GM23338 (cell line): ENCODE measurements around the gene WARS2. TPM values are rescaled to one million over a fixed set of nuclear protein-coding genes. Genes with fewer than 3 reads are reported as not detected.

ENCODE experiments used
- ATAC-seq: fragments of 200-7000 bp; cut with Tn5 transposase; 3 replicates; pipeline ENCODE4 v1.9.1; 2020
- DNase-seq: peaks from one replicate; pipeline ENCODE4 v3.0.0-alpha.2; 2015; ENCODE audit warnings: low spot score
- H2AFZ ChIP-seq: fragments of 200-600 bp; sonication (generic); 2 replicates; pipeline ENCODE4 v1.8.0; 2016; ENCODE audit warnings: antibody characterized with exemption, mild to moderate bottlenecking, moderate library complexity
- H3F3A ChIP-seq: fragments of 200-600 bp; sonication (generic); replicated peaks from 2 replicates; pipeline ENCODE4 v1.8.0; 2017; ENCODE audit warnings: antibody characterized with exemption, mixed run types, low read depth
- H3K27ac ChIP-seq: fragments of 200-600 bp; sonication (generic); 2 replicates; pipeline ENCODE4 v1.6.1; 2016; ENCODE audit warnings: low read depth
- H3K27me3 ChIP-seq: fragments of 200-600 bp; sonication (generic); 2 replicates; pipeline ENCODE4 v1.8.0; 2016; ENCODE audit warnings: mild to moderate bottlenecking, mixed run types, moderate library complexity; ENCODE audit not compliant: insufficient read depth
- H3K36me3 ChIP-seq: fragments of 200-600 bp; sonication (generic); 2 replicates; pipeline ENCODE4 v1.8.0; 2016; ENCODE audit warnings: mild to moderate bottlenecking; ENCODE audit not compliant: insufficient read depth
- H3K4me1 ChIP-seq: fragments of 200-600 bp; sonication (generic); 2 replicates; pipeline ENCODE4 v1.8.0; 2016; ENCODE audit warnings: mild to moderate bottlenecking, moderate library complexity; ENCODE audit not compliant: insufficient read depth
- H3K4me2 ChIP-seq: fragments of 200-600 bp; sonication (generic); 2 replicates; pipeline ENCODE4 v1.7.1; 2017; ENCODE audit warnings: mixed run types
- H3K4me3 ChIP-seq: fragments of 200-600 bp; sonication (generic); 2 replicates; pipeline ENCODE4 v1.6.1; 2016; ENCODE audit warnings: mixed run types
- H3K79me2 ChIP-seq: fragments of 200-600 bp; sonication (generic); replicated peaks from 2 replicates; pipeline ENCODE4 v1.8.0; 2017; ENCODE audit warnings: mild to moderate bottlenecking; ENCODE audit not compliant: insufficient read depth
- H3K9me2 ChIP-seq: fragments of 200-600 bp; sonication (generic); 2 replicates; pipeline ENCODE4 v1.8.0; 2017; ENCODE audit not compliant: insufficient read depth
- H4K20me1 ChIP-seq: fragments of 200-600 bp; sonication (generic); replicated peaks from 2 replicates; pipeline ENCODE4 v1.8.0; 2017; ENCODE audit warnings: mild to moderate bottlenecking; ENCODE audit not compliant: insufficient read depth
- H3K27ac Mint-ChIP-seq: 2 replicates; pipeline ENCODE4 v1.8.0; 2020; ENCODE audit warnings: inconsistent platforms, mild to moderate bottlenecking, moderate library complexity, mixed read lengths
- H3K27me3 Mint-ChIP-seq: 3 replicates; pipeline ENCODE4 v1.8.0; 2022; ENCODE audit warnings: low read depth, mild to moderate bottlenecking, moderate library complexity, mixed read lengths, inconsistent platforms; ENCODE audit not compliant: insufficient read depth, poor library complexity
- H3K36me3 Mint-ChIP-seq: 3 replicates; pipeline ENCODE4 v1.8.0; 2021; ENCODE audit warnings: low read depth, mild to moderate bottlenecking, inconsistent platforms, moderate library complexity, mixed read lengths
- H3K4me1 Mint-ChIP-seq: 3 replicates; pipeline ENCODE4 v1.8.0; 2020; ENCODE audit warnings: mild to moderate bottlenecking, inconsistent platforms, mixed read lengths
- H3K4me3 Mint-ChIP-seq: 3 replicates; pipeline ENCODE4 v1.8.0; 2021; ENCODE audit warnings: moderate library complexity, mild to moderate bottlenecking, inconsistent platforms, mixed read lengths
- H3K9me3 Mint-ChIP-seq: 3 replicates; pipeline ENCODE4 v1.8.0; 2020; ENCODE audit warnings: moderate library complexity, mild to moderate bottlenecking, inconsistent platforms, mixed read lengths
- CREB1 ChIP-seq: fragments of 250-450 bp; sonication (Bioruptor Pico); IDR thresholded peaks from 2 replicates; pipeline ENCODE4 v1.5.0; 2020; ENCODE audit warnings: low read depth, mild to moderate bottlenecking, moderate library complexity
- CTCF ChIP-seq, 2 experiments: fragments of 200-600 bp in 1 of 2; sonication (generic) in 1 of 2; conservative IDR thresholded peaks; 2 replicates each; pipeline versions ENCODE4 v1.5.1 to v1.6.1; 2016 to 2017; ENCODE audit warnings: antibody characterized with exemption in 2 of 2, low read depth in 2 of 2, mild to moderate bottlenecking in 2 of 2, moderate library complexity in 1 of 2
- EZH2 ChIP-seq: fragments of 200-600 bp; sonication (generic); IDR thresholded peaks from one replicate; pipeline ENCODE4 v1.8.0; 2017; ENCODE audit warnings: antibody characterized with exemption, mild to moderate bottlenecking, low read depth; ENCODE audit not compliant: unreplicated experiment
- NANOG ChIP-seq: IDR thresholded peaks from 2 replicates; pipeline ENCODE4 v1.6.1; 2016; ENCODE audit warnings: antibody characterized with exemption, borderline replicate concordance
- ZNF114 ChIP-seq: fragments of 250-450 bp; sonication (Bioruptor Pico); IDR thresholded peaks from 2 replicates; pipeline ENCODE4 v1.5.0; 2020; ENCODE audit warnings: mild to moderate bottlenecking, moderate library complexity
- ZNF331 ChIP-seq: fragments of 250-450 bp; sonication (Bioruptor Pico); IDR thresholded peaks from 2 replicates; pipeline ENCODE4 v1.5.0; 2020; ENCODE audit warnings: low read depth, mild to moderate bottlenecking, moderate library complexity
- polyA plus RNA-seq: library from polyadenylated mRNA; unstranded; fragments of >200 nt; fragmentation: Nextera tagmentation; extraction: Ambion mirVana; gene quantifications from 2 replicates; pipeline ENCODE4 v1.2.1, GENCODE V29; 2016
- total RNA-seq: library from RNA; depleted of rRNA; stranded (reverse); fragments of >200 nt; shearing (Covaris generic); gene quantifications from 2 replicates; pipeline ENCODE4 v1.2.3, GENCODE V29; 2014

Gene WARS2
- total and polyA plus RNA-seq, 2 experiments from 2014 or later = 6.4 to 12.6 TPM

- no peak overlapping the region for H3K27ac ChIP-seq
- ATAC-seq (no peak), DNase-seq (no peak)
- peaks cover 62% of the 10 kb centered on the region for H3K4me1 ChIP-seq
- Mint-ChIP-seq H3K27me3 (peaks cover 100% of the 10 kb centered on the region), H3K9me3 (no peaks in the 10 kb centered on the region; the same call in 2 of the 3 replicates), H3K4me3 (no peak overlapping the region), H3K4me1 (peaks cover 59% of the 10 kb centered on the region), H3K36me3 (no peaks in the 10 kb centered on the region), H3K27ac (no peak overlapping the region)
- peaks cover 12% of the 10 kb centered on the region for H3F3A ChIP-seq
- H3K9me2 ChIP-seq = no peaks in the 10 kb centered on the region
- no peak overlapping the region for H2AFZ ChIP-seq
- no peak overlapping the region for H3K4me3 ChIP-seq
- H3K27me3 ChIP-seq = peaks cover 100% of the 10 kb centered on the region
- H3K36me3 ChIP-seq = no peaks in the 10 kb centered on the region
- H3K4me2 ChIP-seq = peak overlapping the region; percentile 71; the same call in 1 of the 2 replicates
- H4K20me1 ChIP-seq = peaks cover 16% of the 10 kb centered on the region
- no peak for TF ChIP-seq ZNF331 (CRISPR knock-in tag)
- TF ChIP-seq CTCF (conservative IDR thresholded peaks at IDR 0.05; ENCODE audit: low read depth in 2 of 2) = peak; percentile 52 to 53
- peak; percentile 11 for TF ChIP-seq EZH2
- TF ChIP-seq ZNF114 = no peak
- H3K79me2 ChIP-seq = no peaks in the 10 kb centered on the region
Measured at GRCh38 chr1:119003413-119004128, 136.9 kb downstream of the WARS2 start.

GRCh38 chr1:119002028-119002686 lies 138.3 kb downstream of the WARS2 start:
- ATAC-seq (no peak), DNase-seq (no peak)
- H3K9me3 Mint-ChIP-seq = no peaks in the 10 kb centered on the region; the same call in 2 of the 3 replicates
- Histone ChIP-seq H2AFZ (no peak overlapping the region), H3K4me1 (peaks cover 69% of the 10 kb centered on the region), H4K20me1 (peaks cover 16% of the 10 kb centered on the region), H3F3A (peaks cover 15% of the 10 kb centered on the region), H3K4me3 (peak overlapping the region; percentile 53), H3K27me3 (peaks cover 100% of the 10 kb centered on the region), H3K36me3 (no peaks in the 10 kb centered on the region), H3K9me2 (no peaks in the 10 kb centered on the region), H3K4me2 (peak overlapping the region; percentile 71), H3K79me2 (no peaks in the 10 kb centered on the region), H3K27ac (no peak overlapping the region)
- TF ChIP-seq NANOG = no peak
- no peak for TF ChIP-seq ZNF114
- peak; percentile 62 for TF ChIP-seq EZH2
- TF ChIP-seq CREB1 (CRISPR knock-in tag) = no peak
- H3K36me3 Mint-ChIP-seq = no peaks in the 10 kb centered on the region
- no peak overlapping the region for H3K27ac Mint-ChIP-seq
- H3K4me1 Mint-ChIP-seq = peaks cover 63% of the 10 kb centered on the region
- H3K27me3 Mint-ChIP-seq = peaks cover 100% of the 10 kb centered on the region
- peak overlapping the region; percentile 53 for H3K4me3 Mint-ChIP-seq
